Measurements from ENCODE around the gene OTP. TPM values are rescaled to one million over a fixed set of nuclear protein-coding genes. Genes with fewer than 3 reads are reported as not detected.

Gene OTP
- total RNA-seq, 1 donor from 2014 or later, result not detected

DNA sequence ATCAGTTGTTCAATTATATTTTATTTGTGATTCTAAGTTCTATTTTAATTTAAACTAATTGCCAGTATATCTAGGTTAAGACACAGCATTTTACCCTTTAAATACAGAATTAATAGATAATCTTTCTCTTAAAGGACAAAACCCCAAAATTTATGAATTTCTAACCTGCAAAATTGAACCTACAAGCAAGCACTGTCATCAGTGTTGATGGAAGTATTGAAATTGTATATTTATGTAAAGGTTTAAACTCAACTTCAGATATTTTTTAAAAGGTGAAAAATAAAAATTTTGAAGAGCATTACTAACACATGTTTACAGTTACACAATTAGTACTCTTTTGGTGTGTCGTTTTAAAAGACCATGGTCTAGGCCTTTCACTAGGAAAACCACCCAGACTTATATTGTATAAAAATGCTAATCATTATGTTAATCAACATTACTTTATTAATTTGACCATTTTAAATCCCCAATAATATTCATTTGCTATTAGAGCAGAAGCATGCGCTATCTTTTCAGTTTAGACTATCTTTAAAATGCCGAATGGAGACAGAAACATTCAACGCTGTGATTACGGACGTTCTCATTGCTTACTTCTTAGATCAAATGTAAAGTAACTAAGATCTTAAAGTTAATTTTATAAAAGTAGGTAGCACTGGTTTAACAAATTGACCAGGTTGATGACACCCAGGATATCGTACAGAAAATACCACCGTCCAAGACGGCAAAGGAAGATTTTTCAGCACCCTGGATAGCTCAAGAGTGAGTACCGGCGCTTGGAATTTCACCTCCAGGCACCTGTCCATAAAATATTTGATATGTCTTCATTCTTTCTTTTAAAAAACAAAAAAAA lies 3.2 kb downstream of the OTP start:
- Histone ChIP-seq H3K27me3 (ENCODE audit: low read depth) (peaks cover 100% of the 10 kb centered on the region), H3K4me1 (peaks cover 39% of the 10 kb centered on the region), H3K4me3 (no peak overlapping the region), H3K9me3 (replicated peaks) (no peaks in the 10 kb centered on the region), H3K27ac (replicated peaks) (no peak overlapping the region), H3K36me3 (no peaks in the 10 kb centered on the region)
- intact Hi-C loops (cut with micrococcal nuclease), result no loop called here
- no peak for TF ChIP-seq CTCF (IDR thresholded peaks at IDR 0.05; ENCODE audit: borderline replicate concordance)
- DNase-seq, result no peak

- Histone ChIP-seq H3K4me1 (peaks cover 41% of the 10 kb centered on the region), H3K9me3 (replicated peaks) (no peaks in the 10 kb centered on the region), H3K36me3 (no peaks in the 10 kb centered on the region), H3K27ac (replicated peaks) (no peak overlapping the region), H3K4me3 (no peak overlapping the region), H3K27me3 (ENCODE audit: low read depth) (peaks cover 100% of the 10 kb centered on the region)
- no peak for TF ChIP-seq CTCF (IDR thresholded peaks at IDR 0.05; ENCODE audit: borderline replicate concordance)
- no peak for DNase-seq
- intact Hi-C loops (cut with micrococcal nuclease), result no loop called here
These were observed 4.8 kb downstream of the OTP start for GRCh38 chr5:77633709-77634108.

GRCh38 chr5:77633207-77633675 lies 5.3 kb downstream of the OTP start:
- DNase-seq, result no peak

DNA sequence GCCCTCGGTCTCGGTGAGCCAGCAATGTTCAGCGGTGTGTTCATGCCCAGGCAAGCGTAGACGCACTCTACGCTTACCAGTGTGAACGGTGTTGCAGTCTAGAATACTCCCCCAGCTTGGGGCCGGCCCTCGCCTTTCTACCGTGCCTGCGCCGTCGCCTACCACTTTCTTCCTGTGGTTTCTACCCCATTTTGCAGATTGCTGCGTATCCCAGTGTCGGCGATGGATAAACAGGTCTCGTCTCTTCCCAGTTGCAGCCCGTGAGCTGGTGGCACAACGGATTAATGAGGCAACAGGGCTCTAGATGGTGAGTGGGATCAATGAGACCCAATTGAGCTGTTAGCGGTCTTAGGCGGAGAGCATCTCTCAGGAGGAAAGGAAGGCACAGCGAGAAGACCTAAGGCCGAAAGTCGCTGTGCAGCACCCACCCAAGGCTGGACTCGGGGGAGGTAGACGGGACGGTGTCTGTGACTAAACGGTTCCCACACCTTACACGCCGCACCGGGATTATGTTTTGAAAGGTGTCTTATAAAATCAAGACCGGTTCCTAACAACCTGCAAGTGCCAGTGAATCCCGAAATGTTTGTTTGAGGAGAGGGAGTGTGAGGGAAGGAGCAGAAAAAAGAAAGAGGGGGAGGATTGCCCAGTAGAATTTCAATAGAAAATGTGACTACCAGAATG lies 5.8 kb downstream of the OTP start:
- Histone ChIP-seq H3K4me1 (peaks cover 34% of the 10 kb centered on the region), H3K9me3 (replicated peaks) (no peaks in the 10 kb centered on the region)
- intact Hi-C loops (cut with micrococcal nuclease), result no loop called here

More at GRCh38 chr5:77633207-77633675, 5.3 kb downstream of the OTP start:
- no peaks in the 10 kb centered on the region for H3K36me3 ChIP-seq
- intact Hi-C loops (cut with micrococcal nuclease), result no loop called here
- no peaks in the 10 kb centered on the region for H3K9me3 ChIP-seq (replicated peaks)
- H3K4me1 ChIP-seq, result peaks cover 36% of the 10 kb centered on the region
- H3K4me3 ChIP-seq, result no peak overlapping the region
- peaks cover 100% of the 10 kb centered on the region for H3K27me3 ChIP-seq (ENCODE audit: low read depth)
- TF ChIP-seq CTCF (IDR thresholded peaks at IDR 0.05; ENCODE audit: borderline replicate concordance), result no peak
- no peak overlapping the region for H3K27ac ChIP-seq (replicated peaks)

More for the DNA sequence above, 5.8 kb downstream of the OTP start:
- H3K27ac ChIP-seq (replicated peaks), result no peak overlapping the region
- TF ChIP-seq CTCF (IDR thresholded peaks at IDR 0.05; ENCODE audit: borderline replicate concordance), result no peak
- H3K36me3 ChIP-seq, result no peaks in the 10 kb centered on the region
- DNase-seq, result no peak
- peaks cover 100% of the 10 kb centered on the region for H3K27me3 ChIP-seq (ENCODE audit: low read depth)
- H3K4me3 ChIP-seq, result no peak overlapping the region

Data from left ventricle myocardium inferior (tissue), 1 donor.